GM04503 (cell line): ENCODE measurements around the gene ABHD15.

ENCODE experiments used
- DNase-seq: peaks from one replicate; pipeline ENCODE4 v3.0.0-alpha.2; 2012; ENCODE audit warnings: low read depth

Gene ABHD15

GRCh38 chr17:29594519-29595090, 27.8 kb upstream of the ABHD15 start:
- no peak for DNase-seq

GRCh38 chr17:29593591-29594518, 27.0 kb upstream of the ABHD15 start:
- DNase-seq: no peak

- DNase-seq: no peak
Observed at GRCh38 chr17:29592850-29593551, 26.2 kb upstream of the ABHD15 start, which contains the start of gene ANKRD13B. Gene ANKRD13B (plus strand): TSS chr17:29593132. CDS start chr17:29593622, 490 bp downstream.

DNA sequence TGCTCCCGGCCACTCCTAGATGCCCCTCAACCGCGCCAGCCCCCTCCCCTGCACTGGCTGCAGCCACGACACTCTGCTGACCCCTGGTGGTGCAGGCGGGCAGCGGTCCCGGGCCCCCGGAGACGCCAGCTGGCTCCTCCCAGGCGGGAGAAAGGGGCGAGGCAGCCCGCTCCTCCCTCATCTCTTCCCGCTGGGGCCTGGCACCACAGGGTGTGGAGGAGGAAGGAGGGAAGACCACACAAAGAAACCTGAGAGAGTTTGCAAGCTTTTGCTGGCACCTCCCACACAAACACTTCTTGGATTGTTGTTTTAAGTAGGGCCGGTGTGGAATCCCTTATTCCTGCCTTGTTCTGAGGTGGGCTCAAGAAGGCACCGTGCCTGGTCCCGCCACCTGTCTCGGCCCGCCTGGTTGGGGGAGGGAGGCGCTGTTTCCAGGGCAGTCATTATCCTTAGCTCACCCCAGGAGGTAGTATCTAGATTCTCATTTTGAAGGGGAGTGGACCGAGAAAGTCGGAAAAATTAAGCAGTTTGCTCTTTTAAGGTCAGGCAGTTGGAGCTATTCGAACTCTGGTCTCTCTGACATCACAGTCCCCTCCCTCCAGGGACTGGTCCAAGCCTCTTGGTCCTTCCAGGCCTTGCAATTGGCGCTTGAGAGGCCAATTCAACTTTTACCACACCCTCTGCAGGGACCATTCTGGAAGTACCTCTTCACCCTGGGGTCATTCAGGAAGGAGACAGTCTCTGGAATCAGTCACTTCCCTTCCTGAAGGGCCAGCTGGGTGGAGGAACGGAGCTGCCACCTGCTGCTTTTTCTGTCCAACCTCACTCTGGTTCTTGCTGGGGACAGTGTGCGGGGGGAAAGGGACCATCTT, 25.1 kb upstream of the ABHD15 start:
- DNase-seq: no peak

DNA sequence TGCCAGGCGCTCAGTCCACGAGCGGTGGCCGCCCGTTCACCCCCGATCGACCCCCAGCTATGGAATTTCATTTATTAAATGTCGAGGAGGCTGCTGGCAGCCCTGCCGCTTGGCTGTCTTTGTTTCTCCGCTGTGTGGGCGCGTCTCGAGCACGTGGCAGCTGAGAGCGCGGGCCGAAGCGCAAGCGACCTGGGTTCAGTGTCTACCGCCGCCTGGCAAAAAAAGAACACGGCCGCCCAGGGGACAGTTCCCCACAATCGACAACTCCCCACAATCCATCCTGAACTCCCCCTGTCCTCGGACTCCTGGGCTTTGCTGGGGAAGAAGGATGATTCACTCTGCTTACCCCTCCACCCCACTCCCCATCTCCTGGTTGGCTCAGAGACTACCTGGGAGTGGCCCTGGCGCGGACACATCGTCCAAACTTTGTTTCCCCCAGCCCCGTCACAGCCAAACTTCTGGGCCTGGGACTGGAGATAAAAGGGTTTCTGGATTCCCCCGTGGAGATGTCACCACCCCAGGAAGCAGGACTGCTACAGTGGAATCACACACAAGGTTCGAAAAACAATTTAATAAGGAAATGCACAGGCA, 24.4 kb upstream of the ABHD15 start:
- DNase-seq: no peak

DNA sequence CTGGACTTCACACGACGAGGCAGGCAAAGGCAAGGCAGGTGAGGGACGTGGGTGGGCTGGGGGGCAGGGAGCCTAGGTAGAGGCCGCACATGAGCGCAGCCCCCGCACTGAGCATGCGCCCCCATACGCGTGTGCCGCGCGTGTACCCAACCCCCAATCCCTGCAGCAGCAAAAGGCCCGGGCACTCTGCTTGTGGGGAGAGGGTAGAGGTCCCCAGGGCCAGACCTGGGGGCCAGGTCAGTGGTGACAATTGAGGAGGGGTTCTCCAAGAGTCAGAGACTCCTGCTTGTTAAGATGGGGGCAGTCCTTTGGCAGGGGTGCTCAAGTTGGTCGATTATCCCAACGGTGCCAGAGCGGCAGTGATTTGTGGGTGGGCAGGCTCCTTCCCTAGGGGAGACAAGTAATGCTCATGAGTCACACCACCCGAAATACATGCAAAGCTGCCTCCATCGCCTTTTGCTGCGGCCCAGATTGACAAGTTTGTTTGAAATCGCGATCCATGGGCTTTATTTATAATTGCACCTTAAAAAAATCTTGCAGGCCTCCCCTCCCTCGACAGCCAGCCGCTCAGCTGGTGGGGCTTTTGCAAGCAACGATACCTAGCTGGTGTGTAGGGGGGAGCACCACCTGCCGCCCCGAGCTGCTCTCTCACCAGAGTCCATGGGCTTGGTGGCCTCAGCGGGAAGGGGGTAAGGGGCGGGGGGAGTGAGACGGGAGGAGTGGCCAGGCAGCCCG, 23.7 kb upstream of the ABHD15 start:
- DNase-seq: no peak

GRCh38 chr17:29589524-29590410, 22.9 kb upstream of the ABHD15 start, which contains the start of gene GIT1:
Gene GIT1 (minus strand): TSS chr17:29589648. CDS start chr17:29589378, 270 bp downstream.
- DNase-seq: no peak

DNA sequence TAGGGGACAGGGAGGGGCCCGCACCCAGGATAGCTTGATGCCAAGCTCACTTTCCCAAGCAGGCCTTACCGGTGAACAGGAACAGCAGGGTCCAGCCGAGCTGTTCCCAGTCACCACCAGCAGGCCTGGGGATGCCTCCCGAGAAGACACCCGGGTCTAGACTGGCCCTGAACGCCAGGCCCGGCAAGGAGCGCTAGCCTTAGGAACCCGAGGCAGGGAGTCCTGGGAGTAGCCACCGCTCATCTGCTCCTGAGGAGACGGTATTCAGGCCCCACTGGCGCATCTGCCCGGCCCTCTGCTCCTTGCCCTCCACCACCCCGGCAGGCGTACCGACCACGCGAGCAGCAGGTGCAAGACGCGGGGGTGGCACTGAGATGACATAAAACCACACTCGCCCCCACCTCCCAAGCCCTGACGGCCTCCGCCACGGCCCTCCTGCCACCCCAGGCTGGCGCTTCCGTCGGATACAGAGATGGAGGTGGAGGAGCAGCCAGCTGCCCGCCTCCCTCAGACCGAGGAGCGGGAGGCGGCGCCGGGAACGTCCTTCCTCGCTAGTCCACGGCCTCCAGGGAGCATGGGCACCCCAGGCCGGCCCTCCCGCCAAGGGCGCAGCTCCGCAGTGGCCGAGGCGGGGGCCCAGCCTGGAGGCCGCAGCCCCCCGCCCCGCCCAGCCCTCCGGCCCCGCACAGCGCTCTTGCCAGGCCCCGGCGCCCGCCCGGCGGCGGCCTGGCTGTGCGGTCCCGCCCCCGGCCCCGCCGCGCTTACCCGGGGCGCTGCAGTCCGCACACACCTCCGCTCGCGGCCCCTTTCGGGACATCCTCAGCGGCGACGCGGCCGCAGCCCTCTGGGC, 21.9 kb upstream of the ABHD15 start:
- DNase-seq: no peak

GRCh38 chr17:29588017-29588561, 21.3 kb upstream of the ABHD15 start:
- no peak for DNase-seq

- no peak for DNase-seq
Observed at GRCh38 chr17:29587591-29587990, 20.8 kb upstream of the ABHD15 start.

DNA sequence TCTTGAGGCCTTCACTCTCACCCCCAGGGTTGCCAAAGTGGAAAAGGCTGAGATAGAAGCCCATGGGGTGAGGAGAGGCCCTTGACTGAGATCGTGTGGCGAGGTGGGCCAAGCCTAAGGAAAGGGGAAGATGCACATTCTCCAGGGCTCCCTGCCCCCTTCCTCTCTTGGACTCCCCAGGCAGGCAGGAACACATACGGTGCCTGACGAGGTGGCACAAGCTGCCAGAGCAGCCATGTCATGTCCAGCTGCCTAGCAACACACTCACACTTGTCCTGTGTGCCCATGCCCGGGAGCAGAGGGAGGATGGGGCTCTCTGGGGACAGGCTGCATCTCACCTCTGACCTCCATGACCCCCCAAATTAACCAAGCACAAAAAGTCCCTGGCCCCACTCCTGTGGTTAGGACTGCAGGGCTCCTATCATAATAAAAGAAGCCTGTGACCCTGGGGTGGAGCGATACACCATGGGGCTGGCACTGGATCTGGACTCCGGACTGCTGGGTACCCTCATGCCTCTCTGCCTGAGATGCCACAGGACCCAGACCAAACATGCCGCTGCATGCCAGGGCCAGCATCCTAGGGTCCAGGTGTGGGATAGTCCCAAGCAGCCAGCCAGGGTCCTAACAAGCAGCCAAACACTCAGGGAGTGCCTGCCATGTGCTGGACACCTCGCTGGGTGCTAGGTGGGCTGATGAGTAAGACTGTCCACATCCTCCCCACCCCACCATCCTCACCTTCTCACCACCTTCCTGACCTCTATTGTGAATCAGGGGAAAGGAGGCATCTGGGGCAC, 20.0 kb upstream of the ABHD15 start:
- no peak for DNase-seq

- no peak for DNase-seq
Observed at GRCh38 chr17:29585080-29585751, 18.4 kb upstream of the ABHD15 start.

GRCh38 chr17:29584452-29585079, 17.7 kb upstream of the ABHD15 start:
- DNase-seq: no peak

DNA sequence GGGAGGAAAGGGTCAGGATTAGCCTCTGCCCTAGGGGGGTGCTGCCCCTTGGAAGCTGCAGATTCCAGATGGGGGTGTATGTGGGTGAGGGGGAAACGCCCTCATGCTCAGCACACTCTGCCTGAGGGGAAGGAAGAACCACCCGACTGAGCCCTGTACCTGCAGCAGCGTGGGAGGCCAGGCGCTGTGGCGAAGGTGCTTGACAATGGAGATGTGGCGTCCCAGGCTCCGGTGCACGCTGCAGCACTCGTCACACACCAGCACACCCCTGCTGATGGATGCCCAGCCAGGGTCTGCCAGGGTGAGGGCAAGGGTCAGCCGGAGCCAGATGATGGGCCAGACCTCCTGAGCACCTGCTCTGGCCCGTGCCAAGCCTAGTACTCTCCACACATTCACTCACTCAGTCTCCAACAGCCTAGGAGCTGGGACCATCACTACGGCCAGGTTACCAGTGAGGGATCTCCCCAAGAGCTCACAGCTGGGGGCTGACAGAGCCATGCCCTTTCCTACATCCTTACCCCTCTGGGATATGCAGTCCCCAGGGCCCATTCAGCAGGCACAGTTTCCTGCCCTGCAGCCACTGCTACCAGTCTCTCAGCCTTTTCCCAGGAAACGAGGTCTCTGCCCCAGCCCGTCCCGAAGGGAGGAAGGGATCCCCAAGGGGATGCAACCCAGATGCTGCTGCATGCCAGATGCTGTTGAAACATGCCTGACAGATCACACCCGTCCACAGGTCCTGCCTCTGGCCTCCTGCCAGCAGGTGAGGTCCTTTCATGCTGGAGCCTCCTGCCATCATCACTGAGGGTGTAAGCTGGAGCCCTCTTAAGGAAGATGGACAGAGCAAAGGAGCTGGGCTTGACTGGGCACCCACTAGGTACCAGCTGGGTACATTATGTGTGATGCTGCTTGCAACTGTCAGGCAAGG, 16.7 kb upstream of the ABHD15 start:
- DNase-seq: no peak

- DNase-seq: no peak
Observed at GRCh38 chr17:29582772-29583171, 15.9 kb upstream of the ABHD15 start.
